GM12878 (cell line): ENCODE results near the gene PPHLN1. TPM values are rescaled to one million over a fixed set of nuclear protein-coding genes. Genes with fewer than 3 reads are reported as not detected.
A peak's percentile ranks its signal among the peaks of the same experiment; 100 is the strongest.

Experiments
- CBX3 ChIP-seq: fragments of 200-600 bp; sonication (generic); IDR thresholded peaks from 2 replicates; pipeline ENCODE4 v1.6.1; 2016; ENCODE audit warnings: low read depth, borderline replicate concordance
- CEBPB ChIP-seq, 2 experiments: fragments of 150-350 bp in 1 of 2; IDR thresholded peaks; 2 replicates each; pipeline ENCODE4 v1.6.1; 2012 to 2014; ENCODE audit warnings: low read depth in 2 of 2, low read length in 2 of 2, borderline replicate concordance in 1 of 2, inconsistent platforms in 1 of 2
- EGR1 ChIP-seq, 2 experiments: IDR thresholded peaks; 1 replicate in 1 of 2; 2 replicates in 1 of 2; pipeline ENCODE4 v1.6.1; 2011 to 2012; ENCODE audit warnings: low read depth in 2 of 2, low read length in 2 of 2, borderline replicate concordance in 1 of 2, mild to moderate bottlenecking in 1 of 2, moderate library complexity in 1 of 2
- EP300 ChIP-seq, 2 experiments: fragments of 150-350 bp in 1 of 2; IDR thresholded peaks; 2 replicates each; pipeline ENCODE4 v1.6.1; 2011 to 2012; ENCODE audit warnings: low read depth in 2 of 2, low read length in 2 of 2, borderline replicate concordance in 1 of 2, improper control_type of control experiment in 1 of 2, inconsistent platforms in 1 of 2; ENCODE audit not compliant: control insufficient read depth in 1 of 2
- HCFC1 ChIP-seq: fragments of 150-350 bp; IDR thresholded peaks from 2 replicates; pipeline ENCODE4 v1.6.1; 2014; ENCODE audit warnings: low read length
- HDGF ChIP-seq: fragments of 450-650 bp; IDR thresholded peaks from 2 replicates; pipeline ENCODE4 v1.6.1; 2016; ENCODE audit warnings: antibody characterized with exemption
- KDM1A ChIP-seq: fragments of 200-600 bp; sonication (generic); IDR thresholded peaks from 2 replicates; pipeline ENCODE4 v1.6.1; 2016; ENCODE audit warnings: borderline replicate concordance
- MYC ChIP-seq: IDR thresholded peaks from 2 replicates; pipeline ENCODE4 v1.6.1; 2011; ENCODE audit warnings: mild to moderate bottlenecking, low read length, moderate library complexity, inconsistent platforms; ENCODE audit not compliant: insufficient read depth, insufficient replicate concordance, insufficient read length, severe bottlenecking
- PAX8 ChIP-seq: fragments of 450-650 bp; IDR thresholded peaks from 2 replicates; pipeline ENCODE4 v1.6.1; 2017; ENCODE audit warnings: mild to moderate bottlenecking, moderate library complexity
- POLR2AphosphoS2 ChIP-seq: IDR thresholded peaks from 2 replicates; pipeline ENCODE4 v1.6.1; 2011; ENCODE audit warnings: low read depth, mild to moderate bottlenecking, low read length, improper control_type of control experiment, moderate library complexity
- RB1 ChIP-seq: fragments of 450-650 bp; formaldehyde crosslinking; IDR thresholded peaks from 2 replicates; pipeline ENCODE4 v1.6.1; 2017; ENCODE audit warnings: mild to moderate bottlenecking, borderline replicate concordance
- SREBF1 ChIP-seq: IDR thresholded peaks from 2 replicates; pipeline ENCODE4 v1.6.1; 2012; ENCODE audit warnings: mild to moderate bottlenecking, low read length
- SRF ChIP-seq, 2 experiments: IDR thresholded peaks; 2 replicates each; pipeline ENCODE4 v1.6.1; 2011; ENCODE audit warnings: low read depth in 2 of 2, low read length in 2 of 2, mild to moderate bottlenecking in 1 of 2, moderate library complexity in 1 of 2
- SUZ12 ChIP-seq: fragments of 200-600 bp; sonication (generic); IDR thresholded peaks from one replicate; pipeline ENCODE4 v1.6.1; 2018; ENCODE audit warnings: antibody characterized with exemption, mild to moderate bottlenecking; ENCODE audit not compliant: unreplicated experiment
- TARDBP ChIP-seq: IDR thresholded peaks from 2 replicates; pipeline ENCODE4 v1.6.1; 2016; ENCODE audit warnings: borderline replicate concordance
- TCF7 ChIP-seq: IDR thresholded peaks from 2 replicates; pipeline ENCODE4 v1.6.1; 2014; ENCODE audit warnings: antibody characterized with exemption, borderline replicate concordance
- ZBED1 ChIP-seq: IDR thresholded peaks from 2 replicates; pipeline ENCODE4 v1.6.1; 2016; ENCODE audit warnings: borderline replicate concordance
- ZNF207 ChIP-seq: fragments of 450-650 bp; IDR thresholded peaks from 2 replicates; pipeline ENCODE4 v1.6.1; 2014; ENCODE audit warnings: antibody characterized with exemption, mild to moderate bottlenecking, borderline replicate concordance
- polyA plus RNA-seq, 11 experiments: library from polyadenylated mRNA; depleted of rRNA in 4 of 11; unstranded in 6 of 11; stranded (reverse) in 5 of 11; fragments of >200 nt; fragmentation: Nextera tagmentation in 4 of 11; fragmentation: Illumina TruSeq in 1 of 11; extraction: Ambion mirVana in 4 of 11; extraction: Trizol in 1 of 11; gene quantifications; 1 replicate in 1 of 11; 2 replicates in 10 of 11; pipeline versions ENCODE4 v1.2.1 to v1.2.3, GENCODE V29; 2011 to 2016; ENCODE audit warnings: inconsistent platforms in 2 of 11, missing spikeins in 2 of 11, low read depth in 1 of 11
- total RNA-seq, 4 experiments: library from RNA; depleted of rRNA in 3 of 4; stranded (reverse); fragments of >200 nt in 3 of 4; fragmentation: Illumina TruSeq in 1 of 4; extraction: Trizol in 1 of 4; gene quantifications; 2 replicates each; pipeline versions ENCODE4 v1.2.1 to v1.2.3, GENCODE V29; 2013 to 2021
- TF ChIP-seq, protein P1 (sequence below): fragments of 450-650 bp; IDR thresholded peaks from 2 replicates; pipeline ENCODE4 v1.6.1; 2018; ENCODE audit warnings: borderline replicate concordance, mild to moderate bottlenecking; ENCODE audit not compliant: partially characterized antibody
- TF ChIP-seq, protein P2 (sequence below), 3 experiments: IDR thresholded peaks in 2 of 3; conservative IDR thresholded peaks in 1 of 3; 2 replicates each; pipeline ENCODE4 v1.5.1; 2011; ENCODE audit warnings: low read depth in 3 of 3, low read length in 3 of 3, mild to moderate bottlenecking in 3 of 3, control low read depth in 2 of 3, moderate library complexity in 2 of 3, inconsistent platforms in 1 of 3, mixed read lengths in 1 of 3; ENCODE audit not compliant: control insufficient read depth in 2 of 3, insufficient read depth in 1 of 3; ENCODE audit errors: extremely low read depth in 1 of 3
- TF ChIP-seq, protein P3 (sequence below): fragments of 450-650 bp; IDR thresholded peaks from 2 replicates; pipeline ENCODE4 v1.6.1; 2016; ENCODE audit warnings: mild to moderate bottlenecking
- TF ChIP-seq, protein P4 (sequence below): fragments of 450-650 bp; IDR thresholded peaks from 2 replicates; pipeline ENCODE4 v1.6.1; 2016; ENCODE audit warnings: mild to moderate bottlenecking

PPHLN1 gene
- total and polyA plus RNA-seq, 10 of the 15 experiments (the other 5 are each of a cell fraction or from before 2014, with no cell fraction given) = 73.6 to 117 (median 92.1) TPM

DNA sequence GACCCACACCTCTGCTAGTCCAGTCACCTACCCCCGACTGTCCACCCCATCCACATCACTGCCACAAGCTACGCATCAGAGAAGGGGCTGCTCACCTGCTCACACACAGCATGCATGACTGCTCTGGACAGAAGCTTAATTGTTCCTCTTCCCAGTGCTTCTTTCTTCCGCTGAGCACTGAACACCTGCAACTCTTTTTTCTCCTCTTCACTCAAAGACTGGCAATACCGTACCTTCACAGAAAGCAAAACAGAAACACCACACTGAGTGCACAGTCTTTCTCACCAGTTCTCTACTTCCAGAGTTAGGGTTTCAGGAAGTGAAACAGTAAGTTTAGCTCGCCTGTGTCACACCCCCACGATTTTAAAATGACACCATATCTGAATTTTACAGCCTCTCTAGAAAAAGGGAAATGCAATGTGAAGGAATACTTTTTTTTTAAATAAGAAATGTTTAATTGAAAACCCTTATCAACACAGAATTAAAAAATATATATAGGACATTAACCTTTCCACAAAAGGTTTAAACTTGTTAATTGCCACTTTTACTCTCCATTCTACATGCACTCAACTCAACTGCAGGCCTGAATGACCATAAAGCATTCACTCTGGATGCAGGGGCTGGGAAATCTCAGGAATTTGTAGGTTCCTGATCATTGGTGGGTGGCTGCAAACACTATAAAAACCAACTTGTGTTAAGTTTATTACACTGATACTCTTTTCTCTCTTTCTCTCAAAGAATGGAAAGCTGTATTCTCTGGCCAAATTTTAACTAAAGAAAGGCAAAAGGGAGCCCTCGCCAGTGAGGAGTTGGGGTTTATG, 143.6 kb downstream of the PPHLN1 start (continued):
- TF ChIP-seq, protein P1, sequence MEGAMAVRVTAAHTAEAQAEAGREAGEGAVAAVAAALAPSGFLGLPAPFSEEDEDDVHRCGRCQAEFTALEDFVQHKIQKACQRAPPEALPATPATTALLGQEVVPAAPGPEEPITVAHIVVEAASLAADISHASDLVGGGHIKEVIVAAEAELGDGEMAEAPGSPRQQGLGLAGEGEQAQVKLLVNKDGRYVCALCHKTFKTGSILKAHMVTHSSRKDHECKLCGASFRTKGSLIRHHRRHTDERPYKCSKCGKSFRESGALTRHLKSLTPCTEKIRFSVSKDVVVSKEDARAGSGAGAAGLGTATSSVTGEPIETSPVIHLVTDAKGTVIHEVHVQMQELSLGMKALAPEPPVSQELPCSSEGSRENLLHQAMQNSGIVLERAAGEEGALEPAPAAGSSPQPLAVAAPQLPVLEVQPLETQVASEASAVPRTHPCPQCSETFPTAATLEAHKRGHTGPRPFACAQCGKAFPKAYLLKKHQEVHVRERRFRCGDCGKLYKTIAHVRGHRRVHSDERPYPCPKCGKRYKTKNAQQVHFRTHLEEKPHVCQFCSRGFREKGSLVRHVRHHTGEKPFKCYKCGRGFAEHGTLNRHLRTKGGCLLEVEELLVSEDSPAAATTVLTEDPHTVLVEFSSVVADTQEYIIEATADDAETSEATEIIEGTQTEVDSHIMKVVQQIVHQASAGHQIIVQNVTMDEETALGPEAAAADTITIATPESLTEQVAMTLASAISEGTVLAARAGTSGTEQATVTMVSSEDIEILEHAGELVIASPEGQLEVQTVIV = no peak
- TF ChIP-seq PAX8 = no peak
- peak; percentile 57 to 87; a peak in 3 of 4 replicates for TF ChIP-seq EP300 (IDR thresholded peaks at IDR 0.05; ENCODE audit: borderline replicate concordance in 1 of 2, control insufficient read depth in 1 of 2, low read depth in 2 of 2, low read length in 2 of 2)
- TF ChIP-seq HDGF = peak; percentile 82; the same call in 1 of the 2 replicates
- no peak for TF ChIP-seq KDM1A
- TF ChIP-seq, protein P2, sequence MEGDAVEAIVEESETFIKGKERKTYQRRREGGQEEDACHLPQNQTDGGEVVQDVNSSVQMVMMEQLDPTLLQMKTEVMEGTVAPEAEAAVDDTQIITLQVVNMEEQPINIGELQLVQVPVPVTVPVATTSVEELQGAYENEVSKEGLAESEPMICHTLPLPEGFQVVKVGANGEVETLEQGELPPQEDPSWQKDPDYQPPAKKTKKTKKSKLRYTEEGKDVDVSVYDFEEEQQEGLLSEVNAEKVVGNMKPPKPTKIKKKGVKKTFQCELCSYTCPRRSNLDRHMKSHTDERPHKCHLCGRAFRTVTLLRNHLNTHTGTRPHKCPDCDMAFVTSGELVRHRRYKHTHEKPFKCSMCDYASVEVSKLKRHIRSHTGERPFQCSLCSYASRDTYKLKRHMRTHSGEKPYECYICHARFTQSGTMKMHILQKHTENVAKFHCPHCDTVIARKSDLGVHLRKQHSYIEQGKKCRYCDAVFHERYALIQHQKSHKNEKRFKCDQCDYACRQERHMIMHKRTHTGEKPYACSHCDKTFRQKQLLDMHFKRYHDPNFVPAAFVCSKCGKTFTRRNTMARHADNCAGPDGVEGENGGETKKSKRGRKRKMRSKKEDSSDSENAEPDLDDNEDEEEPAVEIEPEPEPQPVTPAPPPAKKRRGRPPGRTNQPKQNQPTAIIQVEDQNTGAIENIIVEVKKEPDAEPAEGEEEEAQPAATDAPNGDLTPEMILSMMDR (IDR thresholded peaks at IDR 0.05 in 2 of 3, conservative IDR thresholded peaks at IDR 0.05 in 1 of 3; ENCODE audit: control insufficient read depth in 2 of 3, extremely low read depth in 1 of 3, insufficient read depth in 1 of 3, low read depth in 3 of 3, low read length in 3 of 3) = no peak
- no peak for TF ChIP-seq SREBF1
- TF ChIP-seq EGR1 (IDR thresholded peaks at IDR 0.05; ENCODE audit: borderline replicate concordance in 1 of 2, low read depth in 2 of 2, low read length in 2 of 2) = no peak; a peak in 1 of 3 replicates
- TF ChIP-seq ZBED1 = 0 out of 2 replicates have a peak, but pooled peaks have one; percentile 62
- TF ChIP-seq TCF7 = no peak
- no peak for TF ChIP-seq RB1
- no peak for TF ChIP-seq POLR2AphosphoS2
- no peak for TF ChIP-seq SUZ12
- TF ChIP-seq, protein P3, sequence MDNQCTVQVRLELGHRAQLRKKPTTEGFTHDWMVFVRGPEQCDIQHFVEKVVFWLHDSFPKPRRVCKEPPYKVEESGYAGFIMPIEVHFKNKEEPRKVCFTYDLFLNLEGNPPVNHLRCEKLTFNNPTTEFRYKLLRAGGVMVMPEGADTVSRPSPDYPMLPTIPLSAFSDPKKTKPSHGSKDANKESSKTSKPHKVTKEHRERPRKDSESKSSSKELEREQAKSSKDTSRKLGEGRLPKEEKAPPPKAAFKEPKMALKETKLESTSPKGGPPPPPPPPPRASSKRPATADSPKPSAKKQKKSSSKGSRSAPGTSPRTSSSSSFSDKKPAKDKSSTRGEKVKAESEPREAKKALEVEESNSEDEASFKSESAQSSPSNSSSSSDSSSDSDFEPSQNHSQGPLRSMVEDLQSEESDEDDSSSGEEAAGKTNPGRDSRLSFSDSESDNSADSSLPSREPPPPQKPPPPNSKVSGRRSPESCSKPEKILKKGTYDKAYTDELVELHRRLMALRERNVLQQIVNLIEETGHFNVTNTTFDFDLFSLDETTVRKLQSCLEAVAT = peak; percentile 82
- TF ChIP-seq SRF (IDR thresholded peaks at IDR 0.05; ENCODE audit: low read depth in 2 of 2, low read length in 2 of 2) = no peak
- TF ChIP-seq HCFC1 = no peak; the same call in 1 of the 2 replicates
- TF ChIP-seq MYC = no peak
- TF ChIP-seq, protein P4, sequence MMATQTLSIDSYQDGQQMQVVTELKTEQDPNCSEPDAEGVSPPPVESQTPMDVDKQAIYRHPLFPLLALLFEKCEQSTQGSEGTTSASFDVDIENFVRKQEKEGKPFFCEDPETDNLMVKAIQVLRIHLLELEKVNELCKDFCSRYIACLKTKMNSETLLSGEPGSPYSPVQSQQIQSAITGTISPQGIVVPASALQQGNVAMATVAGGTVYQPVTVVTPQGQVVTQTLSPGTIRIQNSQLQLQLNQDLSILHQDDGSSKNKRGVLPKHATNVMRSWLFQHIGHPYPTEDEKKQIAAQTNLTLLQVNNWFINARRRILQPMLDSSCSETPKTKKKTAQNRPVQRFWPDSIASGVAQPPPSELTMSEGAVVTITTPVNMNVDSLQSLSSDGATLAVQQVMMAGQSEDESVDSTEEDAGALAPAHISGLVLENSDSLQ = peak; percentile 42; the same call in 1 of the 2 replicates
- peak; percentile 12; the same call in 1 of the 2 replicates for TF ChIP-seq TARDBP
- TF ChIP-seq ZNF207 = no peak
- TF ChIP-seq CBX3 = no peak
- TF ChIP-seq CEBPB (IDR thresholded peaks at IDR 0.05; ENCODE audit: borderline replicate concordance in 1 of 2, low read depth in 2 of 2, low read length in 2 of 2) = no peak
